HEK293 (cell line): Measurements from ENCODE around the gene MORN1.

Experiments used
- CTCF ChIA-PET: fragments of 350-600 bp; formaldehyde crosslinking; extraction: SDS; loops from one replicate; lab custom pipeline; 2021; ENCODE audit warnings: antibody characterized with exemption; lab: Yijun Ruan, JAX
- POLR2A ChIA-PET: fragments of 300-600 bp; formaldehyde crosslinking; extraction: SDS; loops from one replicate; lab custom pipeline; 2020; ENCODE audit warnings: antibody characterized with exemption, inconsistent platforms; lab: Yijun Ruan, JAX
- H3K27ac ChIP-seq: fragments of 200-500 bp; sonication (Bioruptor generic); 2 replicates; pipeline ENCODE4 v1.5.1; 2014; ENCODE audit warnings: low read depth, low read length, control low read depth, inconsistent platforms; ENCODE audit errors: extremely low read depth
- H3K36me3 ChIP-seq, 2 experiments: fragments of 200-500 bp in 1 of 2; sonication (Bioruptor generic) in 1 of 2; 1 replicate in 1 of 2; 2 replicates in 1 of 2; pipeline ENCODE4 v1.5.1; 2014 to 2017; ENCODE audit warnings: inconsistent platforms in 2 of 2, low read length in 2 of 2; ENCODE audit not compliant: control insufficient read depth in 2 of 2, insufficient read depth in 1 of 2
- H3K4me1 ChIP-seq: fragments of 200-500 bp; sonication (Bioruptor generic); 2 replicates; pipeline ENCODE4 v1.5.1; 2014; ENCODE audit warnings: mild to moderate bottlenecking, low read length, inconsistent platforms; ENCODE audit not compliant: control insufficient read depth, insufficient read depth
- H3K4me3 ChIP-seq: 2 replicates; pipeline ENCODE4 v1.5.1; 2011; ENCODE audit warnings: low read depth, mild to moderate bottlenecking, control low read depth, low read length, moderate library complexity
- H3K9me3 ChIP-seq: fragments of 200-500 bp; sonication (Bioruptor generic); 2 replicates; pipeline ENCODE4 v1.5.1; 2014; ENCODE audit warnings: low read depth, low read length, inconsistent platforms; ENCODE audit not compliant: control insufficient read depth, insufficient read depth
- GLIS1 ChIP-seq: fragments of 450-650 bp; formaldehyde crosslinking; IDR thresholded peaks from 2 replicates; pipeline ENCODE4 v1.5.1; 2016; ENCODE audit warnings: missing biosample characterization, missing genetic modification characterization
- PBX3 ChIP-seq: sonication (generic); formaldehyde crosslinking; IDR thresholded peaks from 2 replicates; pipeline ENCODE4 v1.8.1; 2022; ENCODE audit warnings: mild to moderate bottlenecking, moderate library complexity, missing genetic modification reagents
- ZBTB48 ChIP-seq: fragments of 450-650 bp; formaldehyde crosslinking; IDR thresholded peaks from 2 replicates; pipeline ENCODE4 v1.5.1; 2016; ENCODE audit warnings: missing biosample characterization, missing genetic modification characterization
- ZBTB49 ChIP-seq: fragments of 450-650 bp; formaldehyde crosslinking; IDR thresholded peaks from 2 replicates; pipeline ENCODE4 v1.5.1; 2016; ENCODE audit warnings: missing biosample characterization, missing genetic modification characterization, low read depth
- ZNF121 ChIP-seq: fragments of 450-650 bp; formaldehyde crosslinking; IDR thresholded peaks from 2 replicates; pipeline ENCODE4 v1.5.1; 2016; ENCODE audit warnings: missing biosample characterization, missing genetic modification characterization
- ZNF175 ChIP-seq: fragments of 450-650 bp; formaldehyde crosslinking; IDR thresholded peaks from 2 replicates; pipeline ENCODE4 v1.5.1; 2016; ENCODE audit warnings: missing biosample characterization, missing genetic modification characterization
- ZNF211 ChIP-seq: fragments of 450-650 bp; formaldehyde crosslinking; IDR thresholded peaks from 2 replicates; pipeline ENCODE4 v1.5.1; 2016; ENCODE audit warnings: low read depth, missing biosample characterization, missing genetic modification characterization
- ZNF223 ChIP-seq: fragments of 450-650 bp; formaldehyde crosslinking; IDR thresholded peaks from 2 replicates; pipeline ENCODE4 v1.5.1; 2016; ENCODE audit warnings: missing biosample characterization, missing genetic modification characterization
- ZNF398 ChIP-seq: fragments of 450-650 bp; formaldehyde crosslinking; IDR thresholded peaks from 2 replicates; pipeline ENCODE4 v1.5.1; 2017; ENCODE audit warnings: missing biosample characterization, missing genetic modification characterization
- ZNF510 ChIP-seq: fragments of 450-650 bp; formaldehyde crosslinking; IDR thresholded peaks from 2 replicates; pipeline ENCODE4 v1.5.1; 2018; ENCODE audit warnings: mild to moderate bottlenecking, missing genetic modification characterization, missing biosample characterization; ENCODE audit not compliant: insufficient replicate concordance
- ZNF518A ChIP-seq: fragments of 450-650 bp; formaldehyde crosslinking; conservative IDR thresholded peaks from 2 replicates; pipeline ENCODE4 v1.5.1; 2016; ENCODE audit warnings: low read depth, missing biosample characterization, missing genetic modification characterization
- ZNF521 ChIP-seq: fragments of 450-650 bp; formaldehyde crosslinking; IDR thresholded peaks from 2 replicates; pipeline ENCODE4 v1.5.1; 2017; ENCODE audit warnings: missing biosample characterization, mild to moderate bottlenecking, missing genetic modification characterization
- ZNF529 ChIP-seq: fragments of 450-650 bp; formaldehyde crosslinking; IDR thresholded peaks from 2 replicates; pipeline ENCODE4 v1.5.1; 2017; ENCODE audit warnings: missing genetic modification characterization, missing biosample characterization; ENCODE audit not compliant: insufficient replicate concordance
- ZNF560 ChIP-seq: fragments of 450-650 bp; formaldehyde crosslinking; IDR thresholded peaks from 2 replicates; pipeline ENCODE4 v1.5.1; 2017; ENCODE audit warnings: missing biosample characterization, missing genetic modification characterization, borderline replicate concordance
- ZNF629 ChIP-seq: fragments of 450-650 bp; formaldehyde crosslinking; IDR thresholded peaks from 2 replicates; pipeline ENCODE4 v1.5.1; 2017; ENCODE audit warnings: missing biosample characterization, missing genetic modification characterization
- ZNF645 ChIP-seq: fragments of 450-650 bp; formaldehyde crosslinking; IDR thresholded peaks from 2 replicates; pipeline ENCODE4; 2016; ENCODE audit warnings: missing biosample characterization, missing genetic modification characterization
- ZNF658 ChIP-seq: fragments of 450-650 bp; formaldehyde crosslinking; IDR thresholded peaks from 2 replicates; pipeline ENCODE4; 2016; ENCODE audit warnings: missing biosample characterization, missing genetic modification characterization
- ZNF843 ChIP-seq: fragments of 450-650 bp; formaldehyde crosslinking; IDR thresholded peaks from 2 replicates; pipeline ENCODE4 v1.5.1; 2016; ENCODE audit warnings: missing biosample characterization, missing genetic modification characterization
- ZSCAN30 ChIP-seq: fragments of 450-650 bp; IDR thresholded peaks from 2 replicates; pipeline ENCODE4 v1.5.1; 2018; ENCODE audit warnings: missing biosample characterization, mild to moderate bottlenecking, missing genetic modification characterization, moderate library complexity
- TF ChIP-seq, protein P1 (sequence below): fragments of 450-650 bp; formaldehyde crosslinking; IDR thresholded peaks from 2 replicates; pipeline ENCODE4 v1.5.1; 2016; ENCODE audit warnings: missing biosample characterization, missing genetic modification characterization

The MORN1 gene

DNA sequence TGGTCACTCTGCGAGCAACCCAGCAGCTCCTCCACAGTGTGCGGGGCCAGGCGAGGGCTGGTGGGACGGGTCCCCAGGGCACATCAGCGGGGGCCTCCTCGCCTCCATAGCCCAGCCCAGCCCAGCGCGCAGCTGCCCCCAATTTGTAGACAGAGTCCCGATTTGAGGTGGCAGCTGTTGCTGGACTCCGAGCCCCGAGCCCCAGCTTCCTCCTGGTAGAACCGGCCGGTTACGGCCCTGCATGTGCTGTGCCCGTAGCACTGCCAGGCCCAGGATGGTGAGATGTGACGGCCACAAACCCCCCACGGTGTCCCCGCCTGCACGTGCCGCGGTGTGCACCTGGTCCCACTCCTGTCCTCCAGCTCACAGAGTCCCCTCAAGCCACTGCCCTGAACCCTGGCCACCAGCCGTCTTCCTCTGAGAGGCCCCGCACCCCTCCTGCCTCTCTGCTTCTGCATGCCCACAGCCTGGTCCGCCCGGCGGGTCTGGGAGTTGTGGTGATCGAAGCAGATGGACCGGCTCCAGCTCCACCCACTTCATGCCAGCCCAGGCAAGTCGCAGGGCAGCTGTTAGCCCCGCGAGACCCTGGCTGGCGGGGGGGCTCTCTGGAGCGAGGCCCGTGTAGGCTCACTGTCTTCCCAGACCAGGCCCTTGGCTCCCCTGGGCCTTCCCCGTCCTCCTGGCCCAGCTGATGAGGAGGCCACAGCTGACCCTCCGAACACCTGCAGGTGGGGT is 55.5 kb downstream of the MORN1 start:
- no peak for TF ChIP-seq ZNF843 (tag by site-specific recombination)
- TF ChIP-seq ZNF645 (tag by site-specific recombination) = no peak
- no peak for TF ChIP-seq ZNF398
- no peak for TF ChIP-seq ZNF121
- TF ChIP-seq ZSCAN30 (tag by site-specific recombination) = no peak
- no peak for TF ChIP-seq ZNF658
- TF ChIP-seq ZNF211 (tag by site-specific recombination) = no peak
- TF ChIP-seq ZNF529 (tag by site-specific recombination) = no peak
- TF ChIP-seq ZBTB49 (tag by site-specific recombination) = no peak
- no peak for TF ChIP-seq ZNF560 (tag by site-specific recombination)
- no peak for TF ChIP-seq GLIS1 (tag by site-specific recombination)
- no peak for TF ChIP-seq ZNF521
- no peak for TF ChIP-seq ZNF223 (tag by site-specific recombination)
- H3K4me1 ChIP-seq = no peaks in the 10 kb centered on the region
- ChIA-PET POLR2A (no interaction called here), CTCF (interaction anchor here (0.6 kb wide), 1 partner anchor 1292 kb away, joined by 3 read pairs; no protein-coding TSS in a partner anchor)
- H3K9me3 ChIP-seq = no peaks in the 10 kb centered on the region
- no peak overlapping the region for H3K4me3 ChIP-seq
- H3K27ac ChIP-seq = no peak overlapping the region
- H3K36me3 ChIP-seq = no peaks in the 10 kb centered on the region

GRCh38 chr1:2334883-2335534 is 56.3 kb downstream of the MORN1 start:
- no peak overlapping the region for H3K4me3 ChIP-seq
- ChIA-PET CTCF (no interaction called here), POLR2A (no interaction called here)
- no peaks in the 10 kb centered on the region for H3K9me3 ChIP-seq
- H3K36me3 ChIP-seq = no peaks in the 10 kb centered on the region
- no peak overlapping the region for H3K27ac ChIP-seq
- H3K4me1 ChIP-seq = no peaks in the 10 kb centered on the region
- TF ChIP-seq ZNF521 (no peak), ZNF510 (tag by site-specific recombination) (no peak), ZNF518A (tag by site-specific recombination) (no peak), ZBTB48 (tag by site-specific recombination) (no peak), PBX3 (CRISPR knock-in tag) (no peak), ZNF629 (tag by site-specific recombination) (no peak), ZNF175 (tag by site-specific recombination) (no peak)
- TF ChIP-seq, protein P1, sequence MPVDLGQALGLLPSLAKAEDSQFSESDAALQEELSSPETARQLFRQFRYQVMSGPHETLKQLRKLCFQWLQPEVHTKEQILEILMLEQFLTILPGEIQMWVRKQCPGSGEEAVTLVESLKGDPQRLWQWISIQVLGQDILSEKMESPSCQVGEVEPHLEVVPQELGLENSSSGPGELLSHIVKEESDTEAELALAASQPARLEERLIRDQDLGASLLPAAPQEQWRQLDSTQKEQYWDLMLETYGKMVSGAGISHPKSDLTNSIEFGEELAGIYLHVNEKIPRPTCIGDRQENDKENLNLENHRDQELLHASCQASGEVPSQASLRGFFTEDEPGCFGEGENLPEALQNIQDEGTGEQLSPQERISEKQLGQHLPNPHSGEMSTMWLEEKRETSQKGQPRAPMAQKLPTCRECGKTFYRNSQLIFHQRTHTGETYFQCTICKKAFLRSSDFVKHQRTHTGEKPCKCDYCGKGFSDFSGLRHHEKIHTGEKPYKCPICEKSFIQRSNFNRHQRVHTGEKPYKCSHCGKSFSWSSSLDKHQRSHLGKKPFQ = no peak
